RWPE2 (cell line): ENCODE measurements around the gene INF2.

Experiments used
- ATAC-seq: fragments of 200-7000 bp; cut with Tn5 transposase; 3 replicates; pipeline ENCODE4 v1.9.1; 2021; ENCODE audit warnings: low read depth
- DNase-seq: peaks from one replicate; pipeline ENCODE4 v3.0.0-alpha.2; 2020; ENCODE audit warnings: low spot score
- H3K27ac ChIP-seq: fragments of 450-650 bp; 2 replicates; pipeline ENCODE4 v1.5.1; 2017; ENCODE audit warnings: mild to moderate bottlenecking; ENCODE audit not compliant: poor library complexity, severe bottlenecking
- H3K27me3 ChIP-seq: fragments of 250-450 bp; sonication (Bioruptor Pico); 2 replicates; pipeline ENCODE4 v1.5.1; 2021; ENCODE audit warnings: mild to moderate bottlenecking, moderate library complexity; ENCODE audit not compliant: insufficient read depth, poor library complexity, severe bottlenecking
- H3K36me3 ChIP-seq: fragments of 250-450 bp; sonication (Bioruptor Pico); 2 replicates; pipeline ENCODE4 v1.5.1; 2020; ENCODE audit warnings: low read depth, mild to moderate bottlenecking, moderate library complexity
- H3K4me1 ChIP-seq: fragments of 250-450 bp; sonication (Bioruptor Pico); 2 replicates; pipeline ENCODE4 v1.5.1; 2021; ENCODE audit warnings: mild to moderate bottlenecking, moderate library complexity; ENCODE audit not compliant: insufficient read depth, poor library complexity, severe bottlenecking
- H3K4me3 ChIP-seq: fragments of 250-450 bp; sonication (Bioruptor Pico); 2 replicates; pipeline ENCODE4 v1.5.1; 2021; ENCODE audit warnings: mild to moderate bottlenecking, moderate library complexity; ENCODE audit not compliant: severe bottlenecking
- H3K9me3 ChIP-seq: fragments of 250-450 bp; sonication (Bioruptor Pico); 2 replicates; pipeline ENCODE4 v1.5.1; 2021; ENCODE audit warnings: mild to moderate bottlenecking, moderate library complexity; ENCODE audit not compliant: severe bottlenecking
- TF ChIP-seq, protein P1 (sequence below): fragments of 450-650 bp; IDR thresholded peaks from one replicate; pipeline ENCODE4 v1.5.1; 2017; ENCODE audit warnings: mild to moderate bottlenecking, moderate library complexity; ENCODE audit not compliant: poor library complexity, severe bottlenecking

INF2 gene

GRCh38 chr14:104694475-104694950, 5.1 kb downstream of the INF2 start:
- DNase-seq (no peak), ATAC-seq (peak; percentile 8; the same call in 2 of the 3 replicates)
- Histone ChIP-seq H3K27ac (peak overlapping the region; percentile 65), H3K9me3 (no peaks in the 10 kb centered on the region), H3K4me1 (peaks cover 28% of the 10 kb centered on the region), H3K27me3 (no peaks in the 10 kb centered on the region), H3K4me3 (no peak overlapping the region), H3K36me3 (peaks cover 76% of the 10 kb centered on the region)
- TF ChIP-seq, protein P1, sequence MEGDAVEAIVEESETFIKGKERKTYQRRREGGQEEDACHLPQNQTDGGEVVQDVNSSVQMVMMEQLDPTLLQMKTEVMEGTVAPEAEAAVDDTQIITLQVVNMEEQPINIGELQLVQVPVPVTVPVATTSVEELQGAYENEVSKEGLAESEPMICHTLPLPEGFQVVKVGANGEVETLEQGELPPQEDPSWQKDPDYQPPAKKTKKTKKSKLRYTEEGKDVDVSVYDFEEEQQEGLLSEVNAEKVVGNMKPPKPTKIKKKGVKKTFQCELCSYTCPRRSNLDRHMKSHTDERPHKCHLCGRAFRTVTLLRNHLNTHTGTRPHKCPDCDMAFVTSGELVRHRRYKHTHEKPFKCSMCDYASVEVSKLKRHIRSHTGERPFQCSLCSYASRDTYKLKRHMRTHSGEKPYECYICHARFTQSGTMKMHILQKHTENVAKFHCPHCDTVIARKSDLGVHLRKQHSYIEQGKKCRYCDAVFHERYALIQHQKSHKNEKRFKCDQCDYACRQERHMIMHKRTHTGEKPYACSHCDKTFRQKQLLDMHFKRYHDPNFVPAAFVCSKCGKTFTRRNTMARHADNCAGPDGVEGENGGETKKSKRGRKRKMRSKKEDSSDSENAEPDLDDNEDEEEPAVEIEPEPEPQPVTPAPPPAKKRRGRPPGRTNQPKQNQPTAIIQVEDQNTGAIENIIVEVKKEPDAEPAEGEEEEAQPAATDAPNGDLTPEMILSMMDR: no peak

- TF ChIP-seq, protein P1: no peak
- DNase-seq: no peak
- H3K27ac ChIP-seq: peak overlapping the region; percentile 65
- no peaks in the 10 kb centered on the region for H3K27me3 ChIP-seq
- H3K4me1 ChIP-seq: peaks cover 28% of the 10 kb centered on the region
- no peaks in the 10 kb centered on the region for H3K9me3 ChIP-seq
- no peak overlapping the region for H3K4me3 ChIP-seq
- peaks cover 82% of the 10 kb centered on the region for H3K36me3 ChIP-seq
- ATAC-seq: peak; percentile 75
Observed at GRCh38 chr14:104694991-104695659, 5.7 kb downstream of the INF2 start.

- H3K27me3 ChIP-seq: no peaks in the 10 kb centered on the region
- H3K27ac ChIP-seq: peak overlapping the region; percentile 65
- no peak for DNase-seq
- no peaks in the 10 kb centered on the region for H3K9me3 ChIP-seq
- no peak overlapping the region for H3K4me3 ChIP-seq
- no peak for ATAC-seq
- TF ChIP-seq, protein P1: no peak
- peaks cover 28% of the 10 kb centered on the region for H3K4me1 ChIP-seq
- peaks cover 85% of the 10 kb centered on the region for H3K36me3 ChIP-seq
Observed at GRCh38 chr14:104695660-104696000, 6.2 kb downstream of the INF2 start.

GRCh38 chr14:104696671-104697316, 7.4 kb downstream of the INF2 start:
- peaks cover 85% of the 10 kb centered on the region for H3K36me3 ChIP-seq
- ATAC-seq (no peak), DNase-seq (no peak)
- H3K4me1 ChIP-seq: peaks cover 20% of the 10 kb centered on the region
- no peaks in the 10 kb centered on the region for H3K9me3 ChIP-seq
- H3K27ac ChIP-seq: peak overlapping the region; percentile 65
- TF ChIP-seq, protein P1: no peak
- no peaks in the 10 kb centered on the region for H3K27me3 ChIP-seq
- no peak overlapping the region for H3K4me3 ChIP-seq

DNA sequence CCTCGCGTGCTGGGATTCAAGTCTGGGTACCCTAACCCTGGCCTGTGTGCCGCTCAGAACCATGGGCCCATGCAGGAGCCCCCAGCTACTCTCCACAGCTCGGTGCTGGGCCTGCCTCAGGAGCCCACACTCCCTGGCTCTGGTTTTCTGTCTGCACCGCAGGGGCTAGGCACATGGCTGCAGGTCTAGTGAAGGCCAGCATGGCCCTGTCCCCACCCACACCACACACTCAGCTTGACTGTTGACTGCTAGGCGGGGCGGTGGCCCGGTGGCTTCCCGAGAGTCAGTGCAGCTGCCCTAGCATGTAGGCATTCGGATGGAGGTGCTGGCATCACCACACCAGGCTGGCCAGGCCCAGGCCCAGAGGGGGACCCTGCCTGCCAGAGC, 7.9 kb downstream of the INF2 start:
- DNase-seq: no peak
- H3K27ac ChIP-seq: peak overlapping the region; percentile 65
- TF ChIP-seq, protein P1: no peak
- H3K27me3 ChIP-seq: no peaks in the 10 kb centered on the region
- H3K9me3 ChIP-seq: no peaks in the 10 kb centered on the region
- peaks cover 85% of the 10 kb centered on the region for H3K36me3 ChIP-seq
- ATAC-seq: no peak
- no peak overlapping the region for H3K4me3 ChIP-seq
- peaks cover 20% of the 10 kb centered on the region for H3K4me1 ChIP-seq
